SU-DHL-6 (cell line): ENCODE results near the gene LRIG3.

ENCODE experiments used
- H2AFZ ChIP-seq: fragments of 200-600 bp; sonication (generic); 2 replicates; pipeline ENCODE4 v1.6.1; 2014; ENCODE audit warnings: low read depth, mild to moderate bottlenecking, moderate library complexity, mixed read lengths, antibody characterized with exemption, low read length; ENCODE audit not compliant: severe bottlenecking
- H3F3A ChIP-seq: fragments of 200-600 bp; shearing (Covaris generic); 2 replicates; pipeline ENCODE4 v1.6.0; 2016; ENCODE audit warnings: antibody characterized with exemption, mild to moderate bottlenecking; ENCODE audit not compliant: insufficient read depth
- H3K27ac ChIP-seq: fragments of 200-600 bp; sonication (generic); 2 replicates; pipeline ENCODE4 v1.5.1; 2016; ENCODE audit warnings: low read depth, mild to moderate bottlenecking, low read length, moderate library complexity, mixed read lengths
- H3K27me3 ChIP-seq: fragments of 200-600 bp; sonication (generic), shearing (Covaris generic); 2 replicates; pipeline ENCODE4 v1.6.0; 2014; ENCODE audit warnings: mild to moderate bottlenecking, low read length
- H3K36me3 ChIP-seq: fragments of 200-600 bp; sonication (generic); 2 replicates; pipeline ENCODE4 v1.6.1; 2014; ENCODE audit warnings: mild to moderate bottlenecking, low read length, mixed read lengths
- H3K4me2 ChIP-seq: fragments of 300-600, 200-600 bp; shearing (Covaris generic), sonication (generic); 2 replicates; pipeline ENCODE4 v1.6.0; 2014; ENCODE audit warnings: low read length, low read depth, mild to moderate bottlenecking; ENCODE audit not compliant: poor library complexity, severe bottlenecking
- H3K4me3 ChIP-seq: fragments of 200-600 bp; sonication (generic); 2 replicates; pipeline ENCODE4 v1.5.1; 2014; ENCODE audit warnings: antibody characterized with exemption, low read length, mild to moderate bottlenecking, mixed read lengths; ENCODE audit not compliant: insufficient read depth, poor library complexity, severe bottlenecking
- H3K79me2 ChIP-seq: fragments of 200-600 bp; sonication (generic); 2 replicates; pipeline ENCODE4 v1.6.1; 2014; ENCODE audit warnings: mild to moderate bottlenecking, low read length, moderate library complexity; ENCODE audit not compliant: insufficient read depth
- H3K9ac ChIP-seq: fragments of 200-600 bp; sonication (generic); 2 replicates; pipeline ENCODE4 v1.7.0; 2014; ENCODE audit warnings: mild to moderate bottlenecking, low read length
- H3K9me2 ChIP-seq: fragments of 200-600 bp; sonication (generic); replicated peaks from 2 replicates; pipeline ENCODE4 v1.6.1; 2014; ENCODE audit warnings: low read length; ENCODE audit not compliant: insufficient read depth
- H3K9me3 ChIP-seq: fragments of 200-600 bp; sonication (generic); 2 replicates; pipeline ENCODE4 v1.6.1; 2014; ENCODE audit warnings: low read length, mixed read lengths; ENCODE audit not compliant: insufficient read depth
- H4K20me1 ChIP-seq: fragments of 200-600 bp; sonication (generic); 2 replicates; pipeline ENCODE4 v1.6.1; 2014; ENCODE audit warnings: low read depth, mild to moderate bottlenecking, antibody characterized with exemption, low read length, moderate library complexity, mixed read lengths
- EZH2phosphoT487 ChIP-seq: fragments of 200-600 bp; sonication (generic), shearing (Covaris generic); conservative IDR thresholded peaks from 2 replicates; pipeline ENCODE4 v1.6.1; 2018; ENCODE audit warnings: mild to moderate bottlenecking, antibody characterized with exemption, low read length, moderate library complexity, mixed read lengths
- TF ChIP-seq, protein P1 (sequence below): fragments of 200-600 bp; sonication (generic); IDR thresholded peaks from one replicate; pipeline ENCODE4 v1.5.1; 2017; ENCODE audit warnings: antibody characterized with exemption, mild to moderate bottlenecking, low read length, moderate library complexity; ENCODE audit not compliant: insufficient read depth, poor library complexity, severe bottlenecking

LRIG3 gene

DNA sequence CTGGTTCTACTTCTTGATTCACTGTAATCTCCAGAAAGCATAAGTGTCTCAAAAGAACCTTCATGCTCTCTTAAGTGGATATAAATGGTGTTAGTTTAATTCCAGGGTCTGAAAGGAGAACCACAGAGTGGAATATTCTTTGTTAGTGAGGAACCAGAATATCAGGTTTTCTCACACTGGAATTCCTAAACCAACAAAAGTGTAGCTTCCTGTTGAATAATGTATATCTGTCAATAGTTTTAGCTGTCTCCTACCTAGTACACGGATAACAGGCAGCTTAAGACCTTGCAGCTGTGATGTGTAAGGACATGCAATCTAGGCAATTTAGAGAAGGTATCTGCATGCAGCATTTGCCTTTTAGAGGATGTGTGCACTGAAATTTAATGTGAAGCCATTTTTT is 24.0 kb downstream of the LRIG3 start:
- no peak overlapping the region for H3K4me3 ChIP-seq
- H3K4me2 ChIP-seq = no peak overlapping the region
- H3K36me3 ChIP-seq = no peaks in the 10 kb centered on the region
- H4K20me1 ChIP-seq = no peaks in the 10 kb centered on the region
- no peak overlapping the region for H3K9ac ChIP-seq
- no peaks in the 10 kb centered on the region for H3K27me3 ChIP-seq
- no peak for TF ChIP-seq EZH2phosphoT487
- TF ChIP-seq, protein P1, sequence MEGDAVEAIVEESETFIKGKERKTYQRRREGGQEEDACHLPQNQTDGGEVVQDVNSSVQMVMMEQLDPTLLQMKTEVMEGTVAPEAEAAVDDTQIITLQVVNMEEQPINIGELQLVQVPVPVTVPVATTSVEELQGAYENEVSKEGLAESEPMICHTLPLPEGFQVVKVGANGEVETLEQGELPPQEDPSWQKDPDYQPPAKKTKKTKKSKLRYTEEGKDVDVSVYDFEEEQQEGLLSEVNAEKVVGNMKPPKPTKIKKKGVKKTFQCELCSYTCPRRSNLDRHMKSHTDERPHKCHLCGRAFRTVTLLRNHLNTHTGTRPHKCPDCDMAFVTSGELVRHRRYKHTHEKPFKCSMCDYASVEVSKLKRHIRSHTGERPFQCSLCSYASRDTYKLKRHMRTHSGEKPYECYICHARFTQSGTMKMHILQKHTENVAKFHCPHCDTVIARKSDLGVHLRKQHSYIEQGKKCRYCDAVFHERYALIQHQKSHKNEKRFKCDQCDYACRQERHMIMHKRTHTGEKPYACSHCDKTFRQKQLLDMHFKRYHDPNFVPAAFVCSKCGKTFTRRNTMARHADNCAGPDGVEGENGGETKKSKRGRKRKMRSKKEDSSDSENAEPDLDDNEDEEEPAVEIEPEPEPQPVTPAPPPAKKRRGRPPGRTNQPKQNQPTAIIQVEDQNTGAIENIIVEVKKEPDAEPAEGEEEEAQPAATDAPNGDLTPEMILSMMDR = no peak
- H3K79me2 ChIP-seq = no peaks in the 10 kb centered on the region
- no peaks in the 10 kb centered on the region for H3F3A ChIP-seq
- H3K27ac ChIP-seq = no peak overlapping the region
- H3K9me3 ChIP-seq = no peaks in the 10 kb centered on the region
- H2AFZ ChIP-seq = no peak overlapping the region
- no peaks in the 10 kb centered on the region for H3K9me2 ChIP-seq

DNA sequence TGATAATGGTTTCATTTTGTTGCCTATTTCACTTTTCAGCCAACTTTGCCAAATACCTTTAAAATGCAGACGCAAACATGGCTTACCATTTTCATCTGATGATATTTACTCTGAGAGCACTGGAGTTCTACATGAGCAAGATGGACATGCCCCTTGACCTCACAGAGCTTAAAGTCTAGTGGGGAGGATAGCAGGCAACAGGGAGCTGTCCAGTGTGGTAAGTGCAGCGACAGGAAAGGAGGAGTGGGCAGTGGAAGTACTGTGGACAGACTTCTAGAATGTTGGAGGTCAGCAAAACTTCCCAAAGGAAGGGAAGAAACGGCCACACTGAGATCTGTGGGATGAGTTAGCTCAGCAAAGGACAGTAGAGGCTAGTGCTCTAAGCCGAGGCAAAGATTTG is 25.3 kb downstream of the LRIG3 start:
- no peak overlapping the region for H3K27ac ChIP-seq
- no peaks in the 10 kb centered on the region for H3K9me3 ChIP-seq
- no peaks in the 10 kb centered on the region for H3K27me3 ChIP-seq
- H3K4me2 ChIP-seq = no peak overlapping the region
- H3K4me3 ChIP-seq = no peak overlapping the region
- H3K79me2 ChIP-seq = no peaks in the 10 kb centered on the region
- H3F3A ChIP-seq = no peaks in the 10 kb centered on the region
- H3K9ac ChIP-seq = no peak overlapping the region
- TF ChIP-seq, protein P1 = no peak
- TF ChIP-seq EZH2phosphoT487 = no peak
- H2AFZ ChIP-seq = no peak overlapping the region
- H3K9me2 ChIP-seq = no peaks in the 10 kb centered on the region
- no peaks in the 10 kb centered on the region for H3K36me3 ChIP-seq
- no peaks in the 10 kb centered on the region for H4K20me1 ChIP-seq

DNA sequence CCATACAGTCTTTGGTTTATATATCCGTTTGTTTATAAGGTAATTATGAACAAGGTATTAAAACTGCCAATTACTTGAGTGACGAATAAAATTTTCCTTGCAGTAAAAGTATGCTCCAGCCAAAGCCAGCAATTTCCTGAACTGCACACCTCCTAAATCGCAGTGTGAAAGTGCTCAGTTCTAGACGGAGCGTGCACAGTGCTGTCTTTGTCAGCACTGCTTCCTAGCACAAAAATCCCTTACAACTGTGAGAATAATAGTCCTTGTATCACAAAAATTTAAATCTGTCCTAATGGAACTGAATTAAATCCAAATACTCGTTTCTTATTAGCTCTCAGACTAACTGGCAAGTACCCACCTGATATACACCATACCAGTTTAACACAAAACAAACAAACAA is 26.3 kb downstream of the LRIG3 start:
- H3F3A ChIP-seq = no peaks in the 10 kb centered on the region
- no peaks in the 10 kb centered on the region for H3K36me3 ChIP-seq
- no peaks in the 10 kb centered on the region for H3K9me3 ChIP-seq
- H3K4me3 ChIP-seq = no peak overlapping the region
- H3K9ac ChIP-seq = no peak overlapping the region
- no peaks in the 10 kb centered on the region for H3K79me2 ChIP-seq
- no peak overlapping the region for H3K4me2 ChIP-seq
- TF ChIP-seq, protein P1 = no peak
- no peak for TF ChIP-seq EZH2phosphoT487
- H3K9me2 ChIP-seq = no peaks in the 10 kb centered on the region
- H3K27ac ChIP-seq = no peak overlapping the region
- no peak overlapping the region for H2AFZ ChIP-seq
- no peaks in the 10 kb centered on the region for H4K20me1 ChIP-seq
- H3K27me3 ChIP-seq = no peaks in the 10 kb centered on the region
